ENCODE data around the gene ELOVL7.

- TF ChIP-seq CTCF (IDR thresholded peaks at IDR 0.05 in 2 of 3, conservative IDR thresholded peaks at IDR 0.05 in 1 of 3; ENCODE audit: control insufficient read depth in 2 of 3, extremely low read depth in 1 of 3, insufficient read depth in 1 of 3, low read depth in 3 of 3, low read length in 3 of 3) (no peak), ZBTB4 (CRISPR knock-in tag; IDR thresholded peaks at IDR 0.05) (no peak), SP1 (IDR thresholded peaks at IDR 0.05; ENCODE audit: low read depth, low read length) (no peak), GABPA (IDR thresholded peaks at IDR 0.05; ENCODE audit: low read depth) (no peak), BCL11A (IDR thresholded peaks at IDR 0.05; ENCODE audit: low read depth, low read length) (no peak), RB1 (IDR thresholded peaks at IDR 0.05; ENCODE audit: borderline replicate concordance) (no peak), SMC3 (IDR thresholded peaks at IDR 0.05; ENCODE audit: borderline replicate concordance, low read length) (no peak), STAT1 (conservative IDR thresholded peaks at IDR 0.05) (no peak), HCFC1 (IDR thresholded peaks at IDR 0.05; ENCODE audit: low read length) (no peak)
Measured at GRCh38 chr5:60794691-60795090, 49.4 kb downstream of the ELOVL7 start.
